ENCODE results near the gene C10orf71.

DNA sequence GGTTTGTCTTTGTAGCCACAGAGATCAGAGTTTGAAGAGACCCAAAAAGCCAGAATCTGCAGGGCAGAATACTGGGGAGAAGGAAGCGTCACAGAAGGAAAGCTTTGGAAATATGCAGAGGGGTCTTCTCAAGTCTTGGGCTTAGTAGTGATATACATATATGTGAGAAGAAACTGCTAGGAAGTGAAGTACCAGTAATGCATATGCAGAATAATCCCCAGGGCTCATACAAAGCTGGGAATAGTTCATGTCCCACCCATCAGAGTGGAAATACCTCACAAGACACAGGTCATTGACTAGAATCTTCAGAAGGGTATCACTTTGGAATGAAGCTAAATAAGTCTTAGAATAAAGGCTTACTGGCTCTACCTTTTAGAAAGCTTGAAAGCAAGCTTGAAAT, 39.6 kb downstream of the C10orf71 start:
- no peak for TF ChIP-seq MAZ (IDR thresholded peaks at IDR 0.05; ENCODE audit: borderline replicate concordance, low read depth, low read length)
- TF ChIP-seq POLR2A (IDR thresholded peaks at IDR 0.05; ENCODE audit: low read length) = no peak

All from A549 (cell line).